GM23338 (cell line): ENCODE measurements around the gene CAPN7. TPM values are rescaled to one million over a fixed set of nuclear protein-coding genes. Genes with fewer than 3 reads are reported as not detected.

Source experiments
- ATAC-seq: fragments of 200-7000 bp; cut with Tn5 transposase; 3 replicates; pipeline ENCODE4 v1.9.1; 2020
- DNase-seq: peaks from one replicate; pipeline ENCODE4 v3.0.0-alpha.2; 2015; ENCODE audit warnings: low spot score
- H2AFZ ChIP-seq: fragments of 200-600 bp; sonication (generic); 2 replicates; pipeline ENCODE4 v1.8.0; 2016; ENCODE audit warnings: antibody characterized with exemption, mild to moderate bottlenecking, moderate library complexity
- H3F3A ChIP-seq: fragments of 200-600 bp; sonication (generic); replicated peaks from 2 replicates; pipeline ENCODE4 v1.8.0; 2017; ENCODE audit warnings: antibody characterized with exemption, mixed run types, low read depth
- H3K27ac ChIP-seq: fragments of 200-600 bp; sonication (generic); 2 replicates; pipeline ENCODE4 v1.6.1; 2016; ENCODE audit warnings: low read depth
- H3K27me3 ChIP-seq: fragments of 200-600 bp; sonication (generic); 2 replicates; pipeline ENCODE4 v1.8.0; 2016; ENCODE audit warnings: mild to moderate bottlenecking, mixed run types, moderate library complexity; ENCODE audit not compliant: insufficient read depth
- H3K36me3 ChIP-seq: fragments of 200-600 bp; sonication (generic); 2 replicates; pipeline ENCODE4 v1.8.0; 2016; ENCODE audit warnings: mild to moderate bottlenecking; ENCODE audit not compliant: insufficient read depth
- H3K4me1 ChIP-seq: fragments of 200-600 bp; sonication (generic); 2 replicates; pipeline ENCODE4 v1.8.0; 2016; ENCODE audit warnings: mild to moderate bottlenecking, moderate library complexity; ENCODE audit not compliant: insufficient read depth
- H3K4me2 ChIP-seq: fragments of 200-600 bp; sonication (generic); 2 replicates; pipeline ENCODE4 v1.7.1; 2017; ENCODE audit warnings: mixed run types
- H3K4me3 ChIP-seq: fragments of 200-600 bp; sonication (generic); 2 replicates; pipeline ENCODE4 v1.6.1; 2016; ENCODE audit warnings: mixed run types
- H3K79me2 ChIP-seq: fragments of 200-600 bp; sonication (generic); replicated peaks from 2 replicates; pipeline ENCODE4 v1.8.0; 2017; ENCODE audit warnings: mild to moderate bottlenecking; ENCODE audit not compliant: insufficient read depth
- H3K9me2 ChIP-seq: fragments of 200-600 bp; sonication (generic); 2 replicates; pipeline ENCODE4 v1.8.0; 2017; ENCODE audit not compliant: insufficient read depth
- H4K20me1 ChIP-seq: fragments of 200-600 bp; sonication (generic); replicated peaks from 2 replicates; pipeline ENCODE4 v1.8.0; 2017; ENCODE audit warnings: mild to moderate bottlenecking; ENCODE audit not compliant: insufficient read depth
- H3K27ac Mint-ChIP-seq: 2 replicates; pipeline ENCODE4 v1.8.0; 2020; ENCODE audit warnings: inconsistent platforms, mild to moderate bottlenecking, moderate library complexity, mixed read lengths
- H3K27me3 Mint-ChIP-seq: 3 replicates; pipeline ENCODE4 v1.8.0; 2022; ENCODE audit warnings: low read depth, mild to moderate bottlenecking, moderate library complexity, mixed read lengths, inconsistent platforms; ENCODE audit not compliant: insufficient read depth, poor library complexity
- H3K36me3 Mint-ChIP-seq: 3 replicates; pipeline ENCODE4 v1.8.0; 2021; ENCODE audit warnings: low read depth, mild to moderate bottlenecking, inconsistent platforms, moderate library complexity, mixed read lengths
- H3K4me1 Mint-ChIP-seq: 3 replicates; pipeline ENCODE4 v1.8.0; 2020; ENCODE audit warnings: mild to moderate bottlenecking, inconsistent platforms, mixed read lengths
- H3K4me3 Mint-ChIP-seq: 3 replicates; pipeline ENCODE4 v1.8.0; 2021; ENCODE audit warnings: moderate library complexity, mild to moderate bottlenecking, inconsistent platforms, mixed read lengths
- H3K9me3 Mint-ChIP-seq: 3 replicates; pipeline ENCODE4 v1.8.0; 2020; ENCODE audit warnings: moderate library complexity, mild to moderate bottlenecking, inconsistent platforms, mixed read lengths
- CREB1 ChIP-seq: fragments of 250-450 bp; sonication (Bioruptor Pico); IDR thresholded peaks from 2 replicates; pipeline ENCODE4 v1.5.0; 2020; ENCODE audit warnings: low read depth, mild to moderate bottlenecking, moderate library complexity
- CTCF ChIP-seq, 2 experiments: fragments of 200-600 bp in 1 of 2; sonication (generic) in 1 of 2; conservative IDR thresholded peaks; 2 replicates each; pipeline versions ENCODE4 v1.5.1 to v1.6.1; 2016 to 2017; ENCODE audit warnings: antibody characterized with exemption in 2 of 2, low read depth in 2 of 2, mild to moderate bottlenecking in 2 of 2, moderate library complexity in 1 of 2
- ETS1 ChIP-seq: IDR thresholded peaks from 2 replicates; pipeline ENCODE4 v1.6.1; 2016; ENCODE audit warnings: antibody characterized with exemption
- EZH2 ChIP-seq: fragments of 200-600 bp; sonication (generic); IDR thresholded peaks from one replicate; pipeline ENCODE4 v1.8.0; 2017; ENCODE audit warnings: antibody characterized with exemption, mild to moderate bottlenecking, low read depth; ENCODE audit not compliant: unreplicated experiment
- EZH2phosphoT487 ChIP-seq: fragments of 200-600 bp; sonication (generic); IDR thresholded peaks from one replicate; pipeline ENCODE4 v1.8.1; 2018; ENCODE audit warnings: antibody characterized with exemption; ENCODE audit not compliant: unreplicated experiment
- JUNB ChIP-seq: IDR thresholded peaks from one replicate; pipeline ENCODE4 v1.6.1; 2016; ENCODE audit warnings: antibody characterized with exemption; ENCODE audit not compliant: unreplicated experiment
- NANOG ChIP-seq: IDR thresholded peaks from 2 replicates; pipeline ENCODE4 v1.6.1; 2016; ENCODE audit warnings: antibody characterized with exemption, borderline replicate concordance
- POLR2AphosphoS5 ChIP-seq: IDR thresholded peaks from 2 replicates; pipeline ENCODE4 v1.6.1; 2016; ENCODE audit warnings: antibody characterized with exemption, low read depth
- STAT1 ChIP-seq: IDR thresholded peaks from one replicate; pipeline ENCODE4 v1.6.1; 2016; ENCODE audit warnings: antibody characterized with exemption; ENCODE audit not compliant: unreplicated experiment
- ZNF114 ChIP-seq: fragments of 250-450 bp; sonication (Bioruptor Pico); IDR thresholded peaks from 2 replicates; pipeline ENCODE4 v1.5.0; 2020; ENCODE audit warnings: mild to moderate bottlenecking, moderate library complexity
- ZNF331 ChIP-seq: fragments of 250-450 bp; sonication (Bioruptor Pico); IDR thresholded peaks from 2 replicates; pipeline ENCODE4 v1.5.0; 2020; ENCODE audit warnings: low read depth, mild to moderate bottlenecking, moderate library complexity
- polyA plus RNA-seq: library from polyadenylated mRNA; unstranded; fragments of >200 nt; fragmentation: Nextera tagmentation; extraction: Ambion mirVana; gene quantifications from 2 replicates; pipeline ENCODE4 v1.2.1, GENCODE V29; 2016
- total RNA-seq: library from RNA; depleted of rRNA; stranded (reverse); fragments of >200 nt; shearing (Covaris generic); gene quantifications from 2 replicates; pipeline ENCODE4 v1.2.3, GENCODE V29; 2014
- TF ChIP-seq, protein P1 (sequence below): IDR thresholded peaks from one replicate; pipeline ENCODE4 v1.6.1; 2018; ENCODE audit warnings: antibody characterized with exemption; ENCODE audit not compliant: unreplicated experiment
- TF ChIP-seq, protein P2 (sequence below): fragments of 250-450 bp; sonication (Bioruptor Pico); IDR thresholded peaks from 2 replicates; pipeline ENCODE4 v1.5.0; 2020; ENCODE audit warnings: mild to moderate bottlenecking, moderate library complexity

Gene CAPN7
- total and polyA plus RNA-seq, 2 experiments from 2014 or later: 9.9 to 18.1 TPM

DNA sequence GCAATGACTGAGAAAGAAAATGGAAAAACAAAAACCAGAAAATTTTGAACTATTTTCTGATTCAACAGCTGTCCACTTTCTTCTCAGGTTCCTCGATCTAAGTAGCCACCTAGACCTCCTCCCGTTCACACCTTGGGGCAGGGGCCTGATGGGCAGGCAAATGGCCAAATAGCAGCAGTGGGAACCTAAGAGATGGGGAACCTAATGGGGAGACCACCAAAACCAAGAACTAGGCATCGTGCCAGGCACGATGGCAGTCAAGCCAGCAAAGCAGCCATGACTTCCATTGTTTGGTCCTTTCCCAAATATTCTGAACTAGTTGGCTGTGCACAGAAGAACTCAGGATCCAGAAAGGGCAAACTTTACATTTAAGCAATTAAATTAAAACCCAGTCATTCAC is 57.1 kb downstream of the CAPN7 start:
- no peaks in the 10 kb centered on the region for H3K36me3 ChIP-seq
- no peak overlapping the region for H3K4me3 Mint-ChIP-seq

More for the DNA sequence above, 57.1 kb downstream of the CAPN7 start:
- Histone ChIP-seq H3K4me2 (no peak overlapping the region), H3F3A (no peaks in the 10 kb centered on the region), H2AFZ (no peak overlapping the region), H3K9me2 (peaks cover 3% of the 10 kb centered on the region; the same call in 1 of the 2 replicates), H3K4me1 (no peaks in the 10 kb centered on the region), H3K27me3 (no peaks in the 10 kb centered on the region), H3K27ac (no peak overlapping the region), H4K20me1 (no peaks in the 10 kb centered on the region), H3K4me3 (no peak overlapping the region), H3K79me2 (no peaks in the 10 kb centered on the region; the same call in 1 of the 2 replicates)
- no peaks in the 10 kb centered on the region for H3K4me1 Mint-ChIP-seq
- TF ChIP-seq ETS1 (no peak), JUNB (no peak), ZNF331 (CRISPR knock-in tag) (no peak), CTCF (conservative IDR thresholded peaks at IDR 0.05; ENCODE audit: low read depth in 2 of 2) (no peak), EZH2 (no peak), ZNF114 (CRISPR knock-in tag) (no peak), NANOG (no peak), CREB1 (CRISPR knock-in tag) (no peak), EZH2phosphoT487 (no peak), STAT1 (no peak), POLR2AphosphoS5 (no peak)
- TF ChIP-seq, protein P1, sequence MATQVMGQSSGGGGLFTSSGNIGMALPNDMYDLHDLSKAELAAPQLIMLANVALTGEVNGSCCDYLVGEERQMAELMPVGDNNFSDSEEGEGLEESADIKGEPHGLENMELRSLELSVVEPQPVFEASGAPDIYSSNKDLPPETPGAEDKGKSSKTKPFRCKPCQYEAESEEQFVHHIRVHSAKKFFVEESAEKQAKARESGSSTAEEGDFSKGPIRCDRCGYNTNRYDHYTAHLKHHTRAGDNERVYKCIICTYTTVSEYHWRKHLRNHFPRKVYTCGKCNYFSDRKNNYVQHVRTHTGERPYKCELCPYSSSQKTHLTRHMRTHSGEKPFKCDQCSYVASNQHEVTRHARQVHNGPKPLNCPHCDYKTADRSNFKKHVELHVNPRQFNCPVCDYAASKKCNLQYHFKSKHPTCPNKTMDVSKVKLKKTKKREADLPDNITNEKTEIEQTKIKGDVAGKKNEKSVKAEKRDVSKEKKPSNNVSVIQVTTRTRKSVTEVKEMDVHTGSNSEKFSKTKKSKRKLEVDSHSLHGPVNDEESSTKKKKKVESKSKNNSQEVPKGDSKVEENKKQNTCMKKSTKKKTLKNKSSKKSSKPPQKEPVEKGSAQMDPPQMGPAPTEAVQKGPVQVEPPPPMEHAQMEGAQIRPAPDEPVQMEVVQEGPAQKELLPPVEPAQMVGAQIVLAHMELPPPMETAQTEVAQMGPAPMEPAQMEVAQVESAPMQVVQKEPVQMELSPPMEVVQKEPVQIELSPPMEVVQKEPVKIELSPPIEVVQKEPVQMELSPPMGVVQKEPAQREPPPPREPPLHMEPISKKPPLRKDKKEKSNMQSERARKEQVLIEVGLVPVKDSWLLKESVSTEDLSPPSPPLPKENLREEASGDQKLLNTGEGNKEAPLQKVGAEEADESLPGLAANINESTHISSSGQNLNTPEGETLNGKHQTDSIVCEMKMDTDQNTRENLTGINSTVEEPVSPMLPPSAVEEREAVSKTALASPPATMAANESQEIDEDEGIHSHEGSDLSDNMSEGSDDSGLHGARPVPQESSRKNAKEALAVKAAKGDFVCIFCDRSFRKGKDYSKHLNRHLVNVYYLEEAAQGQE: no peak
- TF ChIP-seq, protein P2, sequence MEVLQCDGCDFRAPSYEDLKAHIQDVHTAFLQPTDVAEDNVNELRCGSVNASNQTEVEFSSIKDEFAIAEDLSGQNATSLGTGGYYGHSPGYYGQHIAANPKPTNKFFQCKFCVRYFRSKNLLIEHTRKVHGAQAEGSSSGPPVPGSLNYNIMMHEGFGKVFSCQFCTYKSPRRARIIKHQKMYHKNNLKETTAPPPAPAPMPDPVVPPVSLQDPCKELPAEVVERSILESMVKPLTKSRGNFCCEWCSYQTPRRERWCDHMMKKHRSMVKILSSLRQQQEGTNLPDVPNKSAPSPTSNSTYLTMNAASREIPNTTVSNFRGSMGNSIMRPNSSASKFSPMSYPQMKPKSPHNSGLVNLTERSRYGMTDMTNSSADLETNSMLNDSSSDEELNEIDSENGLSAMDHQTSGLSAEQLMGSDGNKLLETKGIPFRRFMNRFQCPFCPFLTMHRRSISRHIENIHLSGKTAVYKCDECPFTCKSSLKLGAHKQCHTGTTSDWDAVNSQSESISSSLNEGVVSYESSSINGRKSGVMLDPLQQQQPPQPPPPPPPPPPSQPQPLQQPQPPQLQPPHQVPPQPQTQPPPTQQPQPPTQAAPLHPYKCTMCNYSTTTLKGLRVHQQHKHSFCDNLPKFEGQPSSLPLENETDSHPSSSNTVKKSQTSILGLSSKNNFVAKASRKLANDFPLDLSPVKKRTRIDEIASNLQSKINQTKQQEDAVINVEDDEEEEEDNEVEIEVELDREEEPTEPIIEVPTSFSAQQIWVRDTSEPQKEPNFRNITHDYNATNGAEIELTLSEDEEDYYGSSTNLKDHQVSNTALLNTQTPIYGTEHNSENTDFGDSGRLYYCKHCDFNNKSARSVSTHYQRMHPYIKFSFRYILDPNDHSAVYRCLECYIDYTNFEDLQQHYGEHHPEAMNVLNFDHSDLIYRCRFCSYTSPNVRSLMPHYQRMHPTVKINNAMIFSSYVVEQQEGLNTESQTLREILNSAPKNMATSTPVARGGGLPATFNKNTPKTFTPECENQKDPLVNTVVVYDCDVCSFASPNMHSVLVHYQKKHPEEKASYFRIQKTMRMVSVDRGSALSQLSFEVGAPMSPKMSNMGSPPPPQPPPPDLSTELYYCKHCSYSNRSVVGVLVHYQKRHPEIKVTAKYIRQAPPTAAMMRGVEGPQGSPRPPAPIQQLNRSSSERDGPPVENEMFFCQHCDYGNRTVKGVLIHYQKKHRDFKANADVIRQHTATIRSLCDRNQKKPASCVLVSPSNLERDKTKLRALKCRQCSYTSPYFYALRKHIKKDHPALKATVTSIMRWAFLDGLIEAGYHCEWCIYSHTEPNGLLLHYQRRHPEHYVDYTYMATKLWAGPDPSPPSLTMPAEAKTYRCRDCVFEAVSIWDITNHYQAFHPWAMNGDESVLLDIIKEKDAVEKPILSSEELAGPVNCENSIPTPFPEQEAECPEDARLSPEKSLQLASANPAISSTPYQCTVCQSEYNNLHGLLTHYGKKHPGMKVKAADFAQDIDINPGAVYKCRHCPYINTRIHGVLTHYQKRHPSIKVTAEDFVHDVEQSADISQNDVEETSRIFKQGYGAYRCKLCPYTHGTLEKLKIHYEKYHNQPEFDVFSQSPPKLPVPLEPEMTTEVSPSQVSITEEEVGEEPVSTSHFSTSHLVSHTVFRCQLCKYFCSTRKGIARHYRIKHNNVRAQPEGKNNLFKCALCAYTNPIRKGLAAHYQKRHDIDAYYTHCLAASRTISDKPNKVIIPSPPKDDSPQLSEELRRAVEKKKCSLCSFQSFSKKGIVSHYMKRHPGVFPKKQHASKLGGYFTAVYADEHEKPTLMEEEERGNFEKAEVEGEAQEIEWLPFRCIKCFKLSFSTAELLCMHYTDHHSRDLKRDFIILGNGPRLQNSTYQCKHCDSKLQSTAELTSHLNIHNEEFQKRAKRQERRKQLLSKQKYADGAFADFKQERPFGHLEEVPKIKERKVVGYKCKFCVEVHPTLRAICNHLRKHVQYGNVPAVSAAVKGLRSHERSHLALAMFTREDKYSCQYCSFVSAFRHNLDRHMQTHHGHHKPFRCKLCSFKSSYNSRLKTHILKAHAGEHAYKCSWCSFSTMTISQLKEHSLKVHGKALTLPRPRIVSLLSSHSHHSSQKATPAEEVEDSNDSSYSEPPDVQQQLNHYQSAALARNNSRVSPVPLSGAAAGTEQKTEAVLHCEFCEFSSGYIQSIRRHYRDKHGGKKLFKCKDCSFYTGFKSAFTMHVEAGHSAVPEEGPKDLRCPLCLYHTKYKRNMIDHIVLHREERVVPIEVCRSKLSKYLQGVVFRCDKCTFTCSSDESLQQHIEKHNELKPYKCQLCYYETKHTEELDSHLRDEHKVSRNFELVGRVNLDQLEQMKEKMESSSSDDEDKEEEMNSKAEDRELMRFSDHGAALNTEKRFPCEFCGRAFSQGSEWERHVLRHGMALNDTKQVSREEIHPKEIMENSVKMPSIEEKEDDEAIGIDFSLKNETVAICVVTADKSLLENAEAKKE (CRISPR knock-in tag): no peak
- H3K27ac Mint-ChIP-seq: no peak overlapping the region
- no peaks in the 10 kb centered on the region for H3K27me3 Mint-ChIP-seq
- DNase-seq (no peak), ATAC-seq (no peak)
- peaks cover 10% of the 10 kb centered on the region for H3K36me3 Mint-ChIP-seq
- no peaks in the 10 kb centered on the region for H3K9me3 Mint-ChIP-seq
